ENCODE results near the gene SMCP. TPM values are rescaled to one million over a fixed set of nuclear protein-coding genes. Genes with fewer than 3 reads are reported as not detected.

The SMCP gene
- total RNA-seq, 1 experiment from 2014 or later, result not detected

- TF ChIP-seq YY1 (IDR thresholded peaks at IDR 0.05; ENCODE audit: extremely low read depth, insufficient replicate concordance, low read depth, low read length) (no peak), ELF1 (IDR thresholded peaks at IDR 0.05; ENCODE audit: borderline replicate concordance, low read depth) (no peak), REST (IDR thresholded peaks at IDR 0.05; ENCODE audit: low read depth) (no peak), CEBPB (IDR thresholded peaks at IDR 0.05; ENCODE audit: low read depth) (no peak), ZBTB33 (IDR thresholded peaks at IDR 0.05; ENCODE audit: extremely low read depth, insufficient replicate concordance, low read length) (no peak), EZH2 (IDR thresholded peaks at IDR 0.05) (no peak), POLR2A (IDR thresholded peaks at IDR 0.05; ENCODE audit: borderline replicate concordance, extremely low read depth, insufficient read depth, insufficient read length) (no peak), SRF (IDR thresholded peaks at IDR 0.05; ENCODE audit: low read depth) (no peak)
- H3K9me2 ChIP-seq (ENCODE audit: insufficient read depth), result no peaks in the 10 kb centered on the region
- DNase-seq (ENCODE audit: low read depth, low spot score) (no peak), ATAC-seq (no peak)
- no peaks in the 10 kb centered on the region for H3K36me3 ChIP-seq (ENCODE audit: control insufficient read depth in 1 of 2, insufficient read depth in 2 of 2, low read length in 2 of 2)
- intact Hi-C loops (cut with micrococcal nuclease), result no loop called here
- no peaks in the 10 kb centered on the region for H3K79me2 ChIP-seq (ENCODE audit: insufficient read depth, low read length)
- no peaks in the 10 kb centered on the region for H3K9me3 ChIP-seq (ENCODE audit: control insufficient read depth in 1 of 2, insufficient read depth in 1 of 2, low read depth in 1 of 2, low read length in 2 of 2)
- no peaks in the 10 kb centered on the region for H3K4me1 ChIP-seq (ENCODE audit: control insufficient read depth in 1 of 2, insufficient read depth in 2 of 2, low read length in 2 of 2)
- H3K4me3 ChIP-seq (replicated peaks in 1 of 2; ENCODE audit: low read depth in 1 of 2, low read length in 2 of 2), result no peak overlapping the region
- no peak overlapping the region for H3K9ac ChIP-seq (ENCODE audit: low read length)
- H4K20me1 ChIP-seq (ENCODE audit: insufficient read depth), result no peaks in the 10 kb centered on the region
- ChIA-PET POLR2A (no interaction called here), CTCF (no interaction called here), RAD21 (ENCODE audit: low non-redundant PET in 1 of 2, low total read pairs in 2 of 2, uncharacterized antibody in 2 of 2, unreplicated experiment in 2 of 2) (no interaction called here)
- H3K4me2 ChIP-seq (ENCODE audit: low read length), result no peak overlapping the region
- BruUV-seq (replicated peaks), result no TSS peak
- H3K27me3 ChIP-seq (ENCODE audit: insufficient read depth, low read length), result peaks cover 14% of the 10 kb centered on the region; the same call in 1 of the 2 replicates
- H3K27ac ChIP-seq (ENCODE audit: low read depth, low read length), result no peak overlapping the region
- H2AFZ ChIP-seq (ENCODE audit: low read depth, low read length, poor library complexity, severe bottlenecking), result no peak overlapping the region
These were observed 2.2 kb downstream of the SMCP start for GRCh38 chr1:152880316-152880715.

All from HCT116 (cell line).